ENCODE results near the gene COQ2. TPM values are rescaled to one million over a fixed set of nuclear protein-coding genes. Genes with fewer than 3 reads are reported as not detected.
"Not testable (repeated sequence)": the region's sequence is repeated elsewhere in the genome, so short reads cannot be mapped to it uniquely, and the experiment has no call there.

Gene COQ2
- total RNA-seq (2014; rRNA removed; shearing (Covaris generic)) = 20.1 and 22.5 TPM in 2 replicates

DNA sequence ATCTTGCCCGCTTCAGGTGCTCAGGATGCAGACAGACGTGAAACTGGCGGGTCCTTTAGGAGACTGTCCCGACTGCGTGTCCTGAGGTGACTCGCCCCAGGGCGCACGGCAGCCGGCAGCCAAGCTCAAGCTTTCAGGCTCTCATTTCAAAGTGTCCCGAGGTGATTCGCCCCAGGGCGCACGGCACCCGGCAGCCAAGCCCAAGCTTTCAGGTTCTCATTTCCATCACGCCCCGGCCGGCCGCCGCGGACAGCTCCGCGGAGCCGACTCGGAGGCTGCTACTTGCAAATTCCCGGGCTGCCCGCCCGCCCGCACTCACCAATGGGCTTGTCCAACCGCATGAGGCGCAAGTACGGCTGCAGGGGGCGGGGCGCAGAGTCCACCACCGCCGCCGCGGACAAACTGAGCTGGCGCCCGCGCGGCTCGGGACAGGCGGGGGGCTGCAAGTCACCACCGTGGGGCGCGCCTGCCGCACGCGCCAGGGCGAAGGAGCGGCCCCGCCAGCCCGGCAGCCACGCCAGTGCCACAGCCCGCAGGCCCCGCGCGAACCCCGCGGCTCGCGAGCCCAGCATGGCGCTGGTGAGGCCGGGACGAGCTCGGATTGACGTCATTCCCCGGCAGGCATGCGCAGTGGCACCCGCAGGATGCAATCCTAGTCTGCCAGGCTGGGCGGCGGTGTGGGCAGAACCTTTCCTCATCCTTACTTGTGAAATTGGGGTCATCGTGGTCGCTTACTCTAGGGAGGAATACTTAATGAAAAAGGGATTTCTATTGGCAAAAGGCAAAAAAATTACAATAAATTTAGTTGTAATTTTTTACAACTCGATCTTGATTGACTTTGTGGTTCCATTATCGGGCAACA, at the start of gene COQ2:
COQ2 (minus strand) TSS at position 606 of the 862 bp plus-strand sequence; CDS start at position 572, 34 bp downstream.
- peak; percentile 89 for DNase-seq (ENCODE audit: low read depth)

DNA sequence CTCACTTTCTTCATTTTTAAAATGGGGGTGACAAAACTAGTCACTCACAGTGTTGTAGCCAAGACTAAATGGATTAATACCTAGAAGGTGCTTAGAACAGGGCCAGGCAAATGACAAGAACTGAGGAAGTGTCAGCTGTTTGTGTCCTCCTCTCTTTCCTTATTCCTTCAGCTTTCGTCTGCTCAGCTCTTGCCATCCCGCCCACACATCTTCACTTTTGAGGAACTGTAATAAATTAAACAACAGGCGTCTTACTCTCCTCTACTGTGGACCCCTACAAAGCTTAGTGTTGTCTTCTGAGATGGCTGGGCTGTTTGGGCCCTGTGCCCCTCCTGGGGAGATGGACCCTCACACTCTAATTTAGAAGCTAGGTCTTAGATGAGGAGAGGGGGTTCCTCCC, 47.4 kb upstream of the COQ2 start:
- DNase-seq (ENCODE audit: low read depth) = no peak

DNA sequence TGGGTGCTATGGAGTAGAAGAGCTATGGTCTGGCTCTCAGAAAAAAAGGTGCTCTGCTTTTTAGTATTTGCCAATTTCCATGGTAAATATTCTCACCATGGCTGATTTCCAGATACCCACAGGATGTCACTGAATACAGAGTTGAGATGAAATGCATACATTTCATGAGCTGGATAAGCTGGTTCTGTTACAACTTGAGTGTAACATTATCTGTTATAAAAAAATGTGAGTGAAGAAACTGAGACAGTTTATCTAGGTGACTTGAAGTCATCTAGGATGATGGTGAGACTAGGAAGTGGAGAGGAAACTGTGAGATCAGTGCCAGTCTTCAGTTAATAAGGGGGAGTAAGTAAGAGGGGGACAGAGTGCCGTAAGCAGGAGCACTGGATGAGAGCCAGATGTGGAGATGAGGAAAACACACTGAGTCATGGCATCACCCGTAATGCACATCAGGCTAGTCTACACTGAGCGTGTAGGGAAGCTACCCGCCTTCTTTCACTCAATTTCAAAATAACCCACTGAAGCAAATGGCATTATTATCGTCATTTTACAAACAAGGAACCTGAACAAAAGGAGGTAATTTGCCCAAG, 45.0 kb upstream of the COQ2 start:
- peak; percentile 15 for DNase-seq (ENCODE audit: low read depth)

DNA sequence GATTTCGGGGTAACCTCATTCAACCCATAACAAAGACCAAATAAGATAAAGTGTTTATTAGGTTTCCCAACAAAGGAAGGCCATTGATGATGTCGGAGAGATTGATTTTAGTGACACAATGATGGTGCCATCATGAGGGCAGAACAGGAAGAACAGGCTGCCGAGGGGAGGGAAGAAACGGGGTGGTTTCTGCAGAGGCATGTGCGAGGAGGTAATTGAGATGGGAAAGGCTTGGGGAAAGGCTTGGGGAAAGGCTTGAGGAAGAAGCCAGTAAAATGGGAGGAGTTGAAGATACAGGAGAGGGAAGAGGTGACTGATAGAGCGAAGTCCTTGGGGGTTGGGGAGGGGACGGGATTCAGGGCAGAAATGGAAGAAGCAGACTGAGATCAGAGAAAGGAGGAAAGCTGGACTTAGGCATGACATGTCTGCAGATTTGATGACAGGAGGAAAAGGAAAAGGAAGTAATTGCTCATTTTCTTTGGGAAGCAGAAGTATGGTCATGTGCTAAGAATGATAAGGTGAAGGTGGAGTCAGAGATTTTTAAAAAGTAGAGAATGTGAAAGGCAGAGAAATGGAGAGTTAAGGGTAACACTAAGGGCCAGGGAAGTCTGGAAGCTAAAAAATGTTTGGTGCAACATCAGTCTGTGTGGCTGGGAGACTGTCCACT, 44.1 kb upstream of the COQ2 start:
- DNase-seq (ENCODE audit: low read depth) = peak; percentile 13

- DNase-seq (ENCODE audit: low read depth) = no peak
Observed at GRCh38 chr4:83326546-83326945, 41.9 kb upstream of the COQ2 start.

- DNase-seq (ENCODE audit: low read depth) = not testable (repeated sequence)
Observed at GRCh38 chr4:83325306-83325705, 40.7 kb upstream of the COQ2 start.

- no peak for DNase-seq (ENCODE audit: low read depth)
Observed at GRCh38 chr4:83323136-83323535, 38.5 kb upstream of the COQ2 start.

DNA sequence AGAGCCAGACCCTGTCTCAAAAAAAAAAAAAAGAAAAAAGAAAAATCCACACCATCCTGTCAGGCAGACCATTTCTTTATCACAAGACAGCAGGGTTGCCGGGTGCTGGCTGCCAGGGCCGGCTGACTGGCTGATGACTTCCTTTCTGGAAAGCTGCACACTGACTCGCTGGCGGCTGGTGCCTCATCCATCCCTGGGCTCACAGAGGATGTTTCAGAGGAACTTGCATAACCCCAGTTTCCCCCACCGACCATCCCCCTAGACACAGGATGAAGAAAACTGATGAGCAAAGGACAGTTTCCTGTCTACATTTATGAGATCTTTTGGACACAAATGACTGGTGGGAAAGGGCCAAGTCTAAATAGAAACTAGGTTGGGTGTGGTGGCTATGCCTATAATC, 36.0 kb upstream of the COQ2 start:
- DNase-seq (ENCODE audit: low read depth) = peak; percentile 14

- DNase-seq (ENCODE audit: low read depth) = no peak
Observed at GRCh38 chr4:83318666-83319065, 34.1 kb upstream of the COQ2 start.

- no peak for DNase-seq (ENCODE audit: low read depth)
Observed at GRCh38 chr4:83317671-83318070, 33.1 kb upstream of the COQ2 start.

DNA sequence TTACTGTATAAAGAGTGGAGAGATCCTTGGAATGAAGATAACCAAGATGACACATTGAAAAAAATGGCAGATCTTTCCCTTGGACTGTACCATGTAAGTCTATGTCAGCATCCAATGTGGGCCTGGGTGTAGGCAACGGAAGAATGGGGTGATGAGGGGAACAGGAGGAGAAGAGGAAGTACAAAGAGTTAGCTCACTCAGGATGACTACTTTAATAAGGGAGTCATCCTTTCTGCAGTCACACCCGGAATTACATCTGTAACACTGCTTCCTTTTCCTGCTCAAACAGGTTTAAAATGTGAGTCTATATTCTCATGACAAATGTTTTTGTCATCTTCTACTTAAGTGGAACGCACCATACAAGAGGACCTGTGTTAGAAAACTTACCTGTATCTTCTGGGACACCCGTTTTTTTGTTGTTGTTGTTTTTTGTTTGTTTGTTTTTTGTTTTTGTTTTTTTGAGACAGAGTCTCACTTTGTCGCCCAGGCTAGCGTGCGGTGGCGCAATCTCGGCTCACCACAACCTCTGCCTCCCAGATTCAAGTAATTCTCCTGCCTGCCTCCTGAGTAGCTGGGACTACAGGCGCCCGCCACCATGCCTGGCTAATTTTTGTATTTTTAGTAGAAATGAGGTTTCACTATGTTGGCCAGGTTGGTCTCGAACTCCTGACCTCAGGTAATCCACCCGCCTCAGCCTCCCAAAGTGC, 32.0 kb upstream of the COQ2 start:
- DNase-seq (ENCODE audit: low read depth) = no peak

DNA sequence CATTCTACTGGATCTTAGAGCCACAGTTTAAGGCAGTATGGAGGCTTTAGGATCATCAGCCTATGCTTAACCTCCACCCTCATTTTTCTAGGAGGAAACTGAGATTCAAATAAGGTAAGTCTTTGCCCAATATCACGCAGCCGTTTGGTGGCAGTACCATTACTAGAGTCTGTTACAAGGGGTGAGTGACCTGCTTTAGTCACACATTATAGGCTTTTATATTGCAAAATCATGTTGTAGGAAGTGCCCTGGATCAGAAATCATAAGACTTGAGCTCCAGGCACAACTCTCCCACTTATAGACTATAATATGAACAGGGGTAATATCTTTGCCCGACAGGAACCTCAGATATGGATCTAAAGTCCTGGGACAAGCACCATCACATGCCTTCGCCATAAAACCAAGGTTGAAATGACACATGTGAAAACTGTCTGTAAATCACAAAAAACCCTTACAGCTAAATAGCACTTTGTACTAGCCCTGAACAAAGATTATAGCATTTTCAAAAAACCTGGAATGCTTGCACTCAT, 30.8 kb upstream of the COQ2 start:
- no peak for DNase-seq (ENCODE audit: low read depth)

DNA sequence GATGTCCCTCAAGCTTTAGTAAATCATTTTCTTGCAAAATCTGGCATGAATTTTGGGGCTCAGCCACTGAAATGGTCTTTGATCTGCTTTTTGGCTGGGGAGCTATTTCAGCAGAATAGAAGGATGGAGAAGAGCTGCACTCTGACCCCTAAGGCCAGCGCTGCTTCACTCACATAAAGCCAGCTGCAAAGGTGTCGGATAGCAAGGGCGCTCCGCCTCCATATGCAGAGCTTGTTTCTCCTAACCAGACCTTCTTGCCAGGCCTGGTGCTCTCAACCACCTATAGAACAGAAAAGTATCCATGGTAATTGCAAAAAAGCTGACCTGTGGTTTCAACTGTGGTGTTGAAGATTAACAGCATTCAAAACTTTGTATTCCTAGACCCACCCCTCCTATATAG, 24.1 kb upstream of the COQ2 start:
- no peak for DNase-seq (ENCODE audit: low read depth)

- no peak for DNase-seq (ENCODE audit: low read depth)
Observed at GRCh38 chr4:83307920-83308319, 23.3 kb upstream of the COQ2 start.

DNA sequence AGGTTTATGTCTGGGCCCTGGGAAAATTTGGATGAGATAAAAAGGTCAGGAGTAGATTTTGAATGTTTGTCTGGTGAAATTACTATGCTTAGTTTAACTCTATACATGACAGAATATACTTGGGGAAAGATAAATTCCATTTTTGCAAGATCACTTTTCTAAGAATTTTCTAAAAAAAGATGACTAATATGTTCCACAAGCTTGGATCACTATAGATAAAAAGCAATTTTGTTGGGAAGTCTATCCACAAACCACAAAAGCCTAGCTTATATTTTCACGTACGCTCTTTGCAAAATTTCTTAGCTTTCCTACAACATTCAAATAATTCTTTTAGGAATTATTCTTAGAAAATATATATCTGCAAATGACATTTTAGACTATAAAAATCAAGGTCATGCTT, 20.6 kb upstream of the COQ2 start:
- DNase-seq (ENCODE audit: low read depth) = no peak

DNA sequence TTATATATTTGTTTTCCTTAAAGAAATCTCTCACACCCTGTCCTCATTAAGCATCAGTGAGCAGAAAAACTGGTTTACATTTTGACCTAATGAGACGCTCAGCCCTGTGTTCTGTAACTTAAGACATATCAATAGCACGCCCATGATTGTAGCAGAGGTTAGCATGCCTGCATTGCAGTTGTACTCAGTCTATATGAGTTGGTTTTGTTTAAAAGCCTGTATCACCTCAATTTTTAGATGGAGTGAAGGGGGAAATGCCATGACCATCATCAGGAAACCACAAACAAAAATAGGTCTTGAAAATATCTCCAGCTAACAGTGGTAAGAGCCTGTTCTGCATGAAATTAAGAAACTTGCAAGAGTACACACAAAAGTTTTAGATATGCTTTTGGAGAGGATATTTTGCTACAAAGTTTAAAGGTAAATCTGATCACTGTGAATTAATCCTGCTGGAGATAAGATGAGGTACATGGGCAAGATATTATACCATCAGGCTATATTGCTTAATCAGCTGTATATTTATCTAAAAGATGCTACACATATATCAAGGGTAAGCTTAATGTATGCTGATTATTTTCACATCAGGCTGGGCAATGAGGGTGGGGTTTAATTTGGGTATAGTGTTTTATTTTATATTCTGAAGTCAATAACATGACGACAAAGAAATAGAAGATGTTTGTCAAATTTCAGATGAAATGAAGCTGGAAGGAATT, 13.1 kb upstream of the COQ2 start:
- no peak for DNase-seq (ENCODE audit: low read depth)

DNA sequence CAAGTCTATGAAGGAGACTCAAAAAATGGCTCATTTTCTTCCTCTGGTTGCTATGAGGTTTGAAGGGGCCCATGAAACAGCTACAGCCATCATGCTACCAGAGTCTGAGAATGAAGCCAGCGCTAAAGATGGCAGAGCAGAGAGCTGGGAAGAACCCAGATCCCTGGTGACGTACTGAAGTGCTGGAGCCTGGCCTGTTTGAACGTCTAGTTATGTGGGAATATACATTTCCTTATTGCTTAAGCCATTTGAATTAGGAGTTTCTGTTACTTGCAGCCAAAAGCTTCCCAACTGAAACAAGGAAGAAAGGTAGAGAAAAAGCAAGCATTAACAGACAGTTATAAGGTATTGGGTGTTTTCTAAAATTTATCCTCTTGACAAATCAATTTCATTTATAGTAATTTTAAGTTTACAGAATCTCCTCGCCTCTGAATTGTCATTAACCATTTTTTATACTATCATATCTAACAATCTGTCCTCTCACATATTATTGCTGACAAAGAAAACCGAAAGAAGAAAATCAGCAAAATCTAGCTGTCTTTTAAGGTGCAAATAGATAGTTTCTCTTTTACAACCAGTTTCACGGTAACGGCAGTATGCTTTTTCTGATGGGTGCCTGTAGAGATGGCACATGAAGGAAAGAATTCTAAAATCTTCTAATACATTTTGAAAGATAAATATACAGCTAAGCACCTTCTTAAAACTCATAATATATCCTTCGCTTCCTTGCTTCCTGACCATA, 8.9 kb upstream of the COQ2 start:
- DNase-seq (ENCODE audit: low read depth) = no peak

- not testable (repeated sequence) for DNase-seq (ENCODE audit: low read depth)
Observed at GRCh38 chr4:83290059-83290774, 5.6 kb upstream of the COQ2 start.

DNA sequence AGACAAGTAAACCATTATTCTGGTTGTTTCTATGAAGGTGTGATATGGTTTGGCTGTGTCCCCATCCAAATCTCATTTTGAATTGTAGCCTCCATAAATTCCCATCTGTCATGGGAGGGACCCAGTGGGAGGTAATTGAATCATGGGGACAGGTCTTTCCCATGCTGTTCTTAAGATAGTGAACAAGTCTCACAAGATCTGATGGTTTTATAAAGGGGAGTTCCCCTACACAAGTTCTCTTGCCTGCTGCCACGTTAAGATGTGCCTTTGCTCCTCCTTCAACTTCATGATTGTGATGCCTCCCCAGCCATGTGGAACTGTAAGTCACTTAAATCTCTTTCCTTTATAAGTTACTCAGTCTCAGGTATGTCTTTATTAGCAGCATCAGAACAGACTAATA, 3.8 kb upstream of the COQ2 start:
- DNase-seq (ENCODE audit: low read depth) = not testable (repeated sequence)

DNA sequence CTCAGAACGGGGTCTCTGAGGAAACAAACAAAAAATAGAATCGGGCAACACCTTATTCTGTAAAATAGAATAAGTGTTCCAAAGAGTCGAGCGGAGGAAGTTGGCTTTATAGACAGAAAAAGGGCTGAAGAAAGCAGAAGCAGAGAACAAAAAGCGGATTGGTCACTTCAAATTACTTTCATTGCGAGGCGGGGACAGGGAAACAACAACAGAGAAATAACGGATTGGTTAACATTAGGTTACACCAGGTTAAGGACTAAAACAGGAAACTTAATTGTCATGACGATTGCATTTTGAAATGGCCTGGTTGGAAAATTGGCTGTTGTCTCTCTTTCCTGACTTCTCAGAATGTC, 433 bp upstream of the COQ2 start:
- DNase-seq (ENCODE audit: low read depth) = peak; percentile 64

All from RPMI7951 (cell line).